H9 (cell line): ENCODE results near the gene KRT86. TPM values are rescaled to one million over a fixed set of nuclear protein-coding genes. Genes with fewer than 3 reads are reported as not detected.
A peak's percentile ranks its signal among the peaks of the same experiment; 100 is the strongest.

Source experiments
- DNase-seq: peaks from one replicate; pipeline ENCODE4 v3.0.0-alpha.2; 2017
- H2AFZ ChIP-seq: one replicate; pipeline ENCODE4 v1.6.1; 2013; ENCODE audit warnings: mild to moderate bottlenecking, low read length, control low read depth, moderate library complexity
- H2AK5ac ChIP-seq: 2 replicates; pipeline ENCODE4 v1.6.1; 2013; ENCODE audit warnings: low read length, control low read depth, mixed read lengths; ENCODE audit not compliant: insufficient read length
- H2BK120ac ChIP-seq: one replicate; pipeline ENCODE4 v1.6.1; 2013; ENCODE audit warnings: low read depth, mild to moderate bottlenecking, low read length, control low read depth, inconsistent platforms; ENCODE audit not compliant: poor library complexity, severe bottlenecking
- H2BK12ac ChIP-seq: 2 replicates; pipeline ENCODE4 v1.6.1; 2013; ENCODE audit warnings: low read length, control low read depth, mixed read lengths, low read depth; ENCODE audit not compliant: insufficient read length
- H2BK15ac ChIP-seq: 2 replicates; pipeline ENCODE4 v1.6.1; 2013; ENCODE audit warnings: low read depth, low read length, control low read depth
- H2BK20ac ChIP-seq: one replicate; pipeline ENCODE4 v1.6.1; 2013; ENCODE audit warnings: low read depth, mild to moderate bottlenecking, low read length, control low read depth, inconsistent platforms; ENCODE audit not compliant: poor library complexity, severe bottlenecking
- H2BK5ac ChIP-seq: 2 replicates; pipeline ENCODE4 v1.6.1; 2013; ENCODE audit warnings: low read length, control low read depth, mixed read lengths; ENCODE audit not compliant: insufficient read length
- H3K14ac ChIP-seq: 2 replicates; pipeline ENCODE4 v1.6.1; 2013; ENCODE audit warnings: low read length, control low read depth; ENCODE audit not compliant: insufficient read depth
- H3K18ac ChIP-seq: 2 replicates; pipeline ENCODE4 v1.6.1; 2013; ENCODE audit warnings: low read depth, mild to moderate bottlenecking, mixed read lengths, low read length, control low read depth; ENCODE audit not compliant: insufficient read length
- H3K23ac ChIP-seq: 2 replicates; pipeline ENCODE4 v1.6.1; 2013; ENCODE audit warnings: low read length, control low read depth, mixed read lengths, low read depth; ENCODE audit not compliant: insufficient read length
- H3K23me2 ChIP-seq: 2 replicates; pipeline ENCODE4 v1.6.1; 2013; ENCODE audit warnings: low read depth, mild to moderate bottlenecking, mixed read lengths, low read length, control low read depth; ENCODE audit not compliant: insufficient read length, poor library complexity, severe bottlenecking
- H3K27ac ChIP-seq: 2 replicates; pipeline ENCODE4 v1.5.1; 2013; ENCODE audit warnings: low read length, control low read depth, mixed read lengths, low read depth; ENCODE audit not compliant: insufficient read length
- H3K27me3 ChIP-seq: 2 replicates; pipeline ENCODE4 v1.6.1; 2013; ENCODE audit warnings: low read length, control low read depth, inconsistent platforms; ENCODE audit not compliant: insufficient read depth
- H3K4ac ChIP-seq: 2 replicates; pipeline ENCODE4 v1.6.1; 2013; ENCODE audit warnings: low read depth, mild to moderate bottlenecking, control low read depth, inconsistent platforms, low read length, moderate library complexity
- H3K4me1 ChIP-seq: 2 replicates; pipeline ENCODE4 v1.6.1; 2013; ENCODE audit warnings: low read length, control low read depth, inconsistent platforms; ENCODE audit not compliant: insufficient read depth
- H3K4me2 ChIP-seq: 2 replicates; pipeline ENCODE4 v1.6.1; 2013; ENCODE audit warnings: low read length, control low read depth, mixed read lengths; ENCODE audit not compliant: insufficient read length, insufficient read depth
- H3K56ac ChIP-seq: 2 replicates; pipeline ENCODE4 v1.6.1; 2013; ENCODE audit warnings: low read depth, mild to moderate bottlenecking, mixed read lengths, low read length, control low read depth; ENCODE audit not compliant: insufficient read length
- H3K79me1 ChIP-seq: 2 replicates; pipeline ENCODE4 v1.6.1; 2013; ENCODE audit warnings: low read depth, mild to moderate bottlenecking, moderate library complexity, low read length, control low read depth, inconsistent platforms; ENCODE audit not compliant: insufficient read depth, poor library complexity, severe bottlenecking
- H3K79me2 ChIP-seq: 2 replicates; pipeline ENCODE4 v1.6.1; 2013; ENCODE audit warnings: low read length, control low read depth, inconsistent platforms; ENCODE audit not compliant: insufficient read depth
- H3K9ac ChIP-seq: 2 replicates; pipeline ENCODE4 v1.6.1; 2013; ENCODE audit warnings: low read length, control low read depth, mixed read lengths; ENCODE audit not compliant: insufficient read length; ENCODE audit errors: extremely low read depth
- H3K9me3 ChIP-seq: one replicate; pipeline ENCODE4 v1.6.1; 2013; ENCODE audit warnings: low read depth, low read length, inconsistent platforms; ENCODE audit not compliant: control insufficient read depth
- H3T11ph ChIP-seq: one replicate; pipeline ENCODE4 v1.6.1; 2013; ENCODE audit warnings: mild to moderate bottlenecking, low read length, control low read depth, inconsistent platforms
- H4K20me1 ChIP-seq: one replicate; pipeline ENCODE4 v1.6.1; 2013; ENCODE audit not compliant: control insufficient read depth, insufficient read length, insufficient read depth
- H4K5ac ChIP-seq: 2 replicates; pipeline ENCODE4 v1.6.1; 2013; ENCODE audit warnings: low read depth, mild to moderate bottlenecking, mixed read lengths, low read length, control low read depth; ENCODE audit not compliant: insufficient read length
- H4K8ac ChIP-seq: replicated peaks from 2 replicates; pipeline ENCODE4 v1.6.1; 2013; ENCODE audit warnings: low read length, control low read depth, mixed read lengths, low read depth; ENCODE audit not compliant: insufficient read length
- H4K91ac ChIP-seq: 2 replicates; pipeline ENCODE4 v1.6.1; 2013; ENCODE audit warnings: low read depth, mild to moderate bottlenecking, moderate library complexity, mixed read lengths, low read length, control low read depth; ENCODE audit not compliant: insufficient read length
- H3K27ac Mint-ChIP-seq, 3 experiments: 2 replicates in 2 of 3; 3 replicates in 1 of 3; pipeline ENCODE4 v1.8.0; 2020 to 2021; ENCODE audit warnings: mixed read lengths in 3 of 3, mild to moderate bottlenecking in 1 of 3, moderate library complexity in 1 of 3
- H3K27me3 Mint-ChIP-seq: 2 replicates; pipeline ENCODE4 v1.8.0; 2021; ENCODE audit warnings: low read depth, mild to moderate bottlenecking, moderate library complexity, mixed read lengths
- H3K36me3 Mint-ChIP-seq, 3 experiments: 2 replicates in 2 of 3; 3 replicates in 1 of 3; pipeline ENCODE4 v1.8.0; 2020 to 2021; ENCODE audit warnings: low read depth in 3 of 3, mixed read lengths in 3 of 3; ENCODE audit not compliant: insufficient read depth in 1 of 3
- H3K4me1 Mint-ChIP-seq, 2 experiments: 2 replicates each; pipeline ENCODE4 v1.8.0; 2020; ENCODE audit warnings: mixed read lengths in 2 of 2
- H3K4me3 Mint-ChIP-seq, 2 experiments: 2 replicates in 1 of 2; 3 replicates in 1 of 2; pipeline ENCODE4 v1.8.0; 2020 to 2021; ENCODE audit warnings: mild to moderate bottlenecking in 2 of 2, mixed read lengths in 2 of 2, moderate library complexity in 1 of 2
- H3K9me3 Mint-ChIP-seq, 2 experiments: 2 replicates in 1 of 2; 3 replicates in 1 of 2; pipeline ENCODE4 v1.8.0; 2020; ENCODE audit warnings: mild to moderate bottlenecking in 2 of 2, mixed read lengths in 2 of 2, moderate library complexity in 1 of 2
- WGBS: extraction: QIAGEN DNeasy Blood & Tissue Kit; methylation state at CpG from one replicate; pipeline ENCODE4 v1.1.7; 2013; ENCODE audit warnings: missing lambda C conversion rate, low lambda C conversion rate, mixed read lengths; ENCODE audit not compliant: insufficient read length; ENCODE audit errors: extremely low coverage; 5-methylcytosine and 5-hydroxymethylcytosine counted together
- total RNA-seq: library from RNA; stranded (reverse); gene quantifications from 2 replicates; pipeline ENCODE4 v1.2.1, GENCODE V29; 2021
- TF ChIP-seq, protein P1 (sequence below): fragments of 200-600 bp; sonication (generic); conservative IDR thresholded peaks from 3 replicates; pipeline ENCODE4 v1.8.0; 2021; ENCODE audit warnings: antibody characterized with exemption, mild to moderate bottlenecking

KRT86 gene
- total RNA-seq, 1 experiment from 2014 or later, result not detected

- H2BK15ac ChIP-seq, result no peak overlapping the region
- H4K5ac ChIP-seq, result no peak overlapping the region
- WGBS, result no CpG with 5 or more reads among the region's 9 CpGs
- no peak overlapping the region for H3K9ac ChIP-seq
- H3K14ac ChIP-seq, result no peak overlapping the region; the same call in 1 of the 2 replicates
- H3T11ph ChIP-seq, result no peak overlapping the region
- no peaks in the 10 kb centered on the region for H3K79me2 ChIP-seq
- H2BK120ac ChIP-seq, result no peak overlapping the region
- H3K4me1 Mint-ChIP-seq, result peaks cover 2 to 3% of the 10 kb centered on the region in 2 experiments
- no peaks in the 10 kb centered on the region for H3K23me2 ChIP-seq
- H3K56ac ChIP-seq, result no peak overlapping the region
- H3K27me3 Mint-ChIP-seq, result peaks cover 53% of the 10 kb centered on the region
- H3K4me3 Mint-ChIP-seq, result no peak overlapping the region
- no peak overlapping the region for H2BK20ac ChIP-seq
- no peaks in the 10 kb centered on the region for H3K79me1 ChIP-seq
- H4K91ac ChIP-seq, result no peak overlapping the region
- H3K27ac ChIP-seq, result no peak overlapping the region
- no peaks in the 10 kb centered on the region for H3K36me3 Mint-ChIP-seq
- no peaks in the 10 kb centered on the region for H3K9me3 ChIP-seq
- no peak overlapping the region for H3K4me2 ChIP-seq
- no peaks in the 10 kb centered on the region; the same call in 1 of the 2 replicates for H3K27me3 ChIP-seq
- no peaks in the 10 kb centered on the region for H3K9me3 Mint-ChIP-seq
- TF ChIP-seq, protein P1, sequence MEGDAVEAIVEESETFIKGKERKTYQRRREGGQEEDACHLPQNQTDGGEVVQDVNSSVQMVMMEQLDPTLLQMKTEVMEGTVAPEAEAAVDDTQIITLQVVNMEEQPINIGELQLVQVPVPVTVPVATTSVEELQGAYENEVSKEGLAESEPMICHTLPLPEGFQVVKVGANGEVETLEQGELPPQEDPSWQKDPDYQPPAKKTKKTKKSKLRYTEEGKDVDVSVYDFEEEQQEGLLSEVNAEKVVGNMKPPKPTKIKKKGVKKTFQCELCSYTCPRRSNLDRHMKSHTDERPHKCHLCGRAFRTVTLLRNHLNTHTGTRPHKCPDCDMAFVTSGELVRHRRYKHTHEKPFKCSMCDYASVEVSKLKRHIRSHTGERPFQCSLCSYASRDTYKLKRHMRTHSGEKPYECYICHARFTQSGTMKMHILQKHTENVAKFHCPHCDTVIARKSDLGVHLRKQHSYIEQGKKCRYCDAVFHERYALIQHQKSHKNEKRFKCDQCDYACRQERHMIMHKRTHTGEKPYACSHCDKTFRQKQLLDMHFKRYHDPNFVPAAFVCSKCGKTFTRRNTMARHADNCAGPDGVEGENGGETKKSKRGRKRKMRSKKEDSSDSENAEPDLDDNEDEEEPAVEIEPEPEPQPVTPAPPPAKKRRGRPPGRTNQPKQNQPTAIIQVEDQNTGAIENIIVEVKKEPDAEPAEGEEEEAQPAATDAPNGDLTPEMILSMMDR, result no peak
- peak; percentile 23 for DNase-seq
- H3K4ac ChIP-seq, result no peak overlapping the region
- no peak overlapping the region for H3K27ac Mint-ChIP-seq
- no peak overlapping the region for H2BK5ac ChIP-seq
- H4K8ac ChIP-seq, result no peak overlapping the region
- H2AK5ac ChIP-seq, result no peak overlapping the region
- no peaks in the 10 kb centered on the region for H4K20me1 ChIP-seq
- no peak overlapping the region for H3K18ac ChIP-seq
- H2AFZ ChIP-seq, result no peak overlapping the region
- H3K23ac ChIP-seq, result no peak overlapping the region
- no peaks in the 10 kb centered on the region for H3K4me1 ChIP-seq
- no peak overlapping the region for H2BK12ac ChIP-seq
These were observed 39.5 kb downstream of the KRT86 start for GRCh38 chr12:52313926-52314325.
